Measurements from ENCODE around the gene KIF6. TPM values are rescaled to one million over a fixed set of nuclear protein-coding genes. Genes with fewer than 3 reads are reported as not detected.
A peak's percentile ranks its signal among the peaks of the same experiment; 100 is the strongest.

The KIF6 gene
- polyA plus RNA-seq, 4 donors, result 0.18 to 1.2 TPM; not detected in 2

DNA sequence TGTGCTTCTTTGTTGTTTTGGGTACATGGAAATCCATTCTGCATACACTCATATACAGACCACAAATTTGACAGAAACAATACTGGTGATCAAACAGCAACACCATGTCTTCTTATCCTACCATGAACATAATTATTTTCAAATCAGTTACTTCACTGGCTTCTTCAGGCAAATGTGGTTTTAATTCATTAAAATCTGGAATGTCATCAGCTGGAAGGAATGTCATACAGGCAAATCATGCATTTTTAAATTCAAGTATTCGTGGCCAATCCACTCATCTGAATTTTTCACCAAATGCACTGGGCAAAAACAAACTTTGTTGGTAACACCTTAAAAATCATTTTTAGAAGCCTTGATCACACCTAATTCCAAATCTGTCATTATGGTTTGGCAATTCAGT lies 59.3 kb downstream of the KIF6 start:
- Histone ChIP-seq H3K4me1 (ENCODE audit: control insufficient read depth in 3 of 3, insufficient read depth in 2 of 3, low read depth in 1 of 3, low read length in 2 of 3) (no peaks in the 10 kb centered on the region), H3K27me3 (ENCODE audit: control insufficient read depth in 3 of 3, insufficient read depth in 3 of 3, low read length in 3 of 3) (no peaks in the 10 kb centered on the region), H3K36me3 (ENCODE audit: control insufficient read depth in 3 of 3, insufficient read depth in 2 of 3, low read depth in 1 of 3, low read length in 3 of 3) (no peaks in the 10 kb centered on the region), H3K27ac (ENCODE audit: low read depth in 1 of 3, low read length in 2 of 3) (no peak overlapping the region), H3K9me3 (ENCODE audit: control insufficient read depth in 2 of 2, insufficient read depth in 1 of 2, low read depth in 1 of 2, low read length in 1 of 2) (no peaks in the 10 kb centered on the region), H3K4me3 (ENCODE audit: low read depth in 1 of 3, low read length in 3 of 3) (no peak overlapping the region)
- no peak for DNase-seq
- FAIRE-seq, result no peak
- 59 to 81% (median 63%) methylated on average over 1 of the region's 1 CpG for WGBS, 3 donors

DNA sequence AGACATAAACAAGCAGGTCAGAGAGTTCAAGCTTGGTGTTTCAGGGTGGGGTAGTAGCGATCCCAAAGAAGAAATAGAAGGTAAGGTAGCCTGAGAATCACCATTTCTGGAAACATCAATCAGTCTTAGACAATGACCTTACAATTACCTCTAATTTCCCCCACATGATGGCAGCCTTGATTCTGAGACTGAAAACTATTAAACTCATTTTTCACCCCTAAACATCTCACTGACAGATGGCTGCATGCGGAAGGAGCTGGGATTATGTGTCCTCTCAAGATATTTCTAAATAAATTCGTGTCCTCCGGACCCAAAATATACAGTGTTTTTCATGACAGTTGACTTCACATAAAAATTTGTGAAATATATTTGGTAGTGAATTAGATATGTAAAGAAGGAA lies 61.0 kb downstream of the KIF6 start:
- Histone ChIP-seq H3K27ac (ENCODE audit: low read depth in 1 of 3, low read length in 2 of 3) (no peak overlapping the region), H3K9me3 (ENCODE audit: control insufficient read depth in 2 of 2, insufficient read depth in 1 of 2, low read depth in 1 of 2, low read length in 1 of 2) (no peaks in the 10 kb centered on the region), H3K4me3 (ENCODE audit: low read depth in 1 of 3, low read length in 3 of 3) (no peak overlapping the region), H3K4me1 (ENCODE audit: control insufficient read depth in 3 of 3, insufficient read depth in 2 of 3, low read depth in 1 of 3, low read length in 2 of 3) (no peaks in the 10 kb centered on the region), H3K36me3 (ENCODE audit: control insufficient read depth in 3 of 3, insufficient read depth in 2 of 3, low read depth in 1 of 3, low read length in 3 of 3) (no peaks in the 10 kb centered on the region), H3K27me3 (ENCODE audit: control insufficient read depth in 3 of 3, insufficient read depth in 3 of 3, low read length in 3 of 3) (no peaks in the 10 kb centered on the region)
- FAIRE-seq, result no peak
- 55 to 83% (median 74%) methylated on average over 4 of the region's 4 CpGs for WGBS, 3 donors
- DNase-seq, result no peak

DNA sequence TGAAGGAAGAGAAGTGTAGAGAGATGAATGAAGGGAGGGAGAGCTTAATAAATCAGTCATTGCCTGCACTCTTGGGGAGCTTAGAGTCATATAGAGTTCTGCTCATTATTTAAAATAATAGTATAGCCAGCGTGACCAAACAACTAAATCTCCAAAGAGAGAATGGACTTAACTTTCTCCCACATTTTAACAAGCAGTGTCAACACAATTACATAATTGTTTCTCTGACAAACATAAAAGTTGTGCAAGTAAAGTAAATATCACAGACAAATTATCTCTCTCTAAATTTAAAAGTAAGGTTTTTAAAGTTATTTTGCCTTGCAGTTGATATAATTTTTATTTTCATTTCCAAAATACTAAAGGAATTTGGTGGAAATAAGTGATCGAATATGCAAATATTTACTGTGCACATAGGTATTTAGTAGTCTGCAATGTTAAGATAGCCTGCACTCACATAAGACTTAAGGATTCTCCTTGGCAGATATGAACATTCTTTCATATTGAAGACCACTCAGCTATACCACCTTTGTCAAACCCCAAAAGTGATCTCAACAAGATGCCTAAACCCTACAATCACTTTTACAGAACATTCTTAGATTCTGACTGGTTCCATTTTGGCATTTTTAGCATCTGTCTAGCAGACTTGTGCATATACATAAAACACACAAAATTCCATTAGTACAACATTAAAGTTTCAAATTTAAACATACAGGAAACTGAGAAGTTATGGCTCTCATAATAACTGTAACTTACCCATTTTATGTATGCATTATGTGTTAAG lies 67.7 kb downstream of the KIF6 start:
- Histone ChIP-seq H3K9me3 (ENCODE audit: control insufficient read depth in 2 of 2, insufficient read depth in 1 of 2, low read depth in 1 of 2, low read length in 1 of 2) (no peaks in the 10 kb centered on the region), H3K27ac (ENCODE audit: low read depth in 1 of 3, low read length in 2 of 3) (no peak overlapping the region), H3K36me3 (ENCODE audit: control insufficient read depth in 3 of 3, insufficient read depth in 2 of 3, low read depth in 1 of 3, low read length in 3 of 3) (no peaks in the 10 kb centered on the region), H3K27me3 (ENCODE audit: control insufficient read depth in 3 of 3, insufficient read depth in 3 of 3, low read length in 3 of 3) (no peaks in the 10 kb centered on the region), H3K4me1 (ENCODE audit: control insufficient read depth in 3 of 3, insufficient read depth in 2 of 3, low read depth in 1 of 3, low read length in 2 of 3) (no peaks in the 10 kb centered on the region), H3K4me3 (ENCODE audit: low read depth in 1 of 3, low read length in 3 of 3) (no peak overlapping the region)
- no peak for FAIRE-seq
- DNase-seq, result no peak
- WGBS, 3 donors, result 81 to 89% (median 83%) methylated on average over 2 of the region's 2 CpGs

DNA sequence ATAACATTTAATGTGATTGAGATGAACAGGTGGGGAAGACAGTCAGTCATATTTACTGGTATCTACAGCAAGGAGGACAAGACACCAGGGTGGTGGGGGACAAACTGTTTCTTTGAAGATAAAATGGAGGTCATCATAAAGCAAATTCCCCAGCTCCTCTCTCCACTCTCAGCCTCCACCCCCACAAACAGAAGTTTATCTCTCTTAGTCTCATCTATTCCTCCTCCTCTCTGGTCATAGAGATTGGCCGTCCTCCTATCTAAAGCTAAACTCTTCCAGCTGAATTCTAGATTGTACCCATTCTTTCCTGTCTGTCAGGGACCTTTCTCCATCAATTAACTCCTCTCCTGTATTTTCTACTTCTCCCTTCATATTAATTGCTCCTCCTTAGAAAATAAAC lies 71.1 kb downstream of the KIF6 start:
- WGBS, 3 donors, result 78 to 87% (median 80%) methylated on average over 1 of the region's 1 CpG
- Histone ChIP-seq H3K27ac (ENCODE audit: low read depth in 1 of 3, low read length in 2 of 3) (no peak overlapping the region), H3K36me3 (ENCODE audit: control insufficient read depth in 3 of 3, insufficient read depth in 2 of 3, low read depth in 1 of 3, low read length in 3 of 3) (no peaks in the 10 kb centered on the region), H3K27me3 (ENCODE audit: control insufficient read depth in 3 of 3, insufficient read depth in 3 of 3, low read length in 3 of 3) (no peaks in the 10 kb centered on the region), H3K4me1 (ENCODE audit: control insufficient read depth in 3 of 3, insufficient read depth in 2 of 3, low read depth in 1 of 3, low read length in 2 of 3) (no peaks in the 10 kb centered on the region), H3K9me3 (ENCODE audit: control insufficient read depth in 2 of 2, insufficient read depth in 1 of 2, low read depth in 1 of 2, low read length in 1 of 2) (no peaks in the 10 kb centered on the region), H3K4me3 (ENCODE audit: low read depth in 1 of 3, low read length in 3 of 3) (no peak overlapping the region)
- no peak for FAIRE-seq
- DNase-seq, result no peak

DNA sequence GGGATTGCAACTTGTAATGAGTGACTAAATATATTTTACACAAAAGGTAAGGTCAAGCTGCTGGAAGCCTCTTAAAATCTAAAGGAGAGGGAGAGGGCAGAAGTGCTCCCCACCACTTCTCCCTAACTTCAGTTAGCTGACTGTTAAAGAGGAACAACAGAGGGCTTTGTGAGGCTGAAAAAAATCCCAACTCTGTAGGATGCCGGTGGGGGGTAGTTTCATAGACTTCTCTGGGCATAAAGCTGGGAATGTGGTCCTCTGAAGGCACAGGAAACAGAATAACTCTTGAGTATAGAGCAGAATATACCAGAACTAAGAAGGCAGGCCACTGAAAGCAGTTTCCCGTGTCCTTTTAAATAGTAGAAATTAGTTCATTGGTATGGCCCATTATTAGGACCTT lies 71.6 kb downstream of the KIF6 start:
- WGBS, 3 donors, result 48 to 59% (median 55%) methylated on average over 2 of the region's 2 CpGs
- H3K4me3 ChIP-seq (ENCODE audit: low read depth in 1 of 3, low read length in 3 of 3), result no peak overlapping the region
- H3K36me3 ChIP-seq (ENCODE audit: control insufficient read depth in 3 of 3, insufficient read depth in 2 of 3, low read depth in 1 of 3, low read length in 3 of 3), result no peaks in the 10 kb centered on the region
- no peaks in the 10 kb centered on the region for H3K4me1 ChIP-seq (ENCODE audit: control insufficient read depth in 3 of 3, insufficient read depth in 2 of 3, low read depth in 1 of 3, low read length in 2 of 3)
- DNase-seq (no peak), FAIRE-seq (no peak)
- H3K27me3 ChIP-seq (ENCODE audit: control insufficient read depth in 3 of 3, insufficient read depth in 3 of 3, low read length in 3 of 3), result no peaks in the 10 kb centered on the region
- H3K27ac ChIP-seq (ENCODE audit: low read depth in 1 of 3, low read length in 2 of 3), result no peak overlapping the region
- H3K9me3 ChIP-seq (ENCODE audit: control insufficient read depth in 2 of 2, insufficient read depth in 1 of 2, low read depth in 1 of 2, low read length in 1 of 2), result no peaks in the 10 kb centered on the region

DNA sequence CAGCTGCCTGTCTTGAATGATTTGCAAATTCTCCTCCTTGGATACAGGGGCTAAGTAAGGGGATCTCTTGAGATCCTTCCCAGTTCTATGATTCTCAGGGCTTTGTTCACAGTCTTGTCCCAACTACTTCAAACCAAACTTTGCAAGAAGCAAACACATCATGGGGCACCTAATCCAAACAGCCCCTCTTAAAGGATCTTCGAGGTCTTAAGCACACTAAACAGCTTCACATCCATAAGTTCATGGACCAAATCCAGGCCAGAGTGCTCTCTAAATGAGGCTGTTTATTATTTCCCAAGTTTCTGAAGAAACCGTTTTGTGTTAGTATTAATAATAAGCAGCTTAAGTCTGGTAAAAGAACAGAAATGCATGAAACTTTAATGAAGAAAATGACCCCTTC lies 75.2 kb downstream of the KIF6 start:
- peak in 1 of 2 donors; percentile 8 for DNase-seq

DNA sequence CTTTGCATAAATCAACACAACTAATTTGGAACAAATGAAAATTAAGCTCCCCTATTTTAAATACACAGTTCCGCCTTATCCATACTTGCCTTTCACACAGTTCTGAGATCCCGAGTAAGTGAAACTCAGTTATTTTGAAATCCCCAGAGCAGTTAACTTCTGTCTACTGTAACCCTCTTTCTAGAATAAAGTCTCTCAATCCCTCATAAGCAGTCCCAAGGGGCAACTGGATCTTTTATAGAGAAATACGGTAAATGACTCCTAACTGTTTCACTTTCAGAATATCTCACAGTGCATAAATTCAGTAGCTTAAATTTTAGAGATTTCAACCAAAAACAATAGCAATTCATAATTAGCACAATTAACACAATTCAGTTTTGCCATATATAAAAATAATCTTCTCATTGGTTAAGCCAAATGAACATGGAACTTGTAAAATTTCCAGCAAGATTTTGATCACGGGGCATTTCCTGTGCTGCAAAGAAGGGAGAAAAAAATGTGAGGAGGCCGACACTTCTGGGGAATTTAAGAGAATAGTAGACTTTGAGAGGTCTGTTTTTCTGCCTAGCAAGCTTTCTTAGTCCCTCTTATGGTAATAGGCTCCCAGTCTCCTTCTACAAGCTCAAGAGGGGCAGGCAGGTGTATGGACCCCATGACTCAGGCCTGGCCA lies 78.3 kb downstream of the KIF6 start:
- 69 to 86% (median 80%) methylated on average over 5 of the region's 5 CpGs for WGBS, 3 donors
- Histone ChIP-seq H3K27ac (ENCODE audit: low read depth in 1 of 3, low read length in 2 of 3) (no peak overlapping the region), H3K4me1 (ENCODE audit: control insufficient read depth in 3 of 3, insufficient read depth in 2 of 3, low read depth in 1 of 3, low read length in 2 of 3) (no peaks in the 10 kb centered on the region), H3K36me3 (ENCODE audit: control insufficient read depth in 3 of 3, insufficient read depth in 2 of 3, low read depth in 1 of 3, low read length in 3 of 3) (no peaks in the 10 kb centered on the region), H3K4me3 (ENCODE audit: low read depth in 1 of 3, low read length in 3 of 3) (no peak overlapping the region), H3K9me3 (ENCODE audit: control insufficient read depth in 2 of 2, insufficient read depth in 1 of 2, low read depth in 1 of 2, low read length in 1 of 2) (no peaks in the 10 kb centered on the region), H3K27me3 (ENCODE audit: control insufficient read depth in 3 of 3, insufficient read depth in 3 of 3, low read length in 3 of 3) (no peaks in the 10 kb centered on the region)
- FAIRE-seq (no peak), DNase-seq (no peak)

More for the DNA sequence above, 75.2 kb downstream of the KIF6 start:
- Histone ChIP-seq H3K4me1 (ENCODE audit: control insufficient read depth in 3 of 3, insufficient read depth in 2 of 3, low read depth in 1 of 3, low read length in 2 of 3) (no peaks in the 10 kb centered on the region), H3K27ac (ENCODE audit: low read depth in 1 of 3, low read length in 2 of 3) (no peak overlapping the region), H3K36me3 (ENCODE audit: control insufficient read depth in 3 of 3, insufficient read depth in 2 of 3, low read depth in 1 of 3, low read length in 3 of 3) (no peaks in the 10 kb centered on the region), H3K9me3 (ENCODE audit: control insufficient read depth in 2 of 2, insufficient read depth in 1 of 2, low read depth in 1 of 2, low read length in 1 of 2) (no peaks in the 10 kb centered on the region), H3K27me3 (ENCODE audit: control insufficient read depth in 3 of 3, insufficient read depth in 3 of 3, low read length in 3 of 3) (no peaks in the 10 kb centered on the region), H3K4me3 (ENCODE audit: low read depth in 1 of 3, low read length in 3 of 3) (no peak overlapping the region)
- 33 to 52% (median 42%) methylated on average over 2 of the region's 2 CpGs for WGBS, 3 donors
- no peak for FAIRE-seq

DNA sequence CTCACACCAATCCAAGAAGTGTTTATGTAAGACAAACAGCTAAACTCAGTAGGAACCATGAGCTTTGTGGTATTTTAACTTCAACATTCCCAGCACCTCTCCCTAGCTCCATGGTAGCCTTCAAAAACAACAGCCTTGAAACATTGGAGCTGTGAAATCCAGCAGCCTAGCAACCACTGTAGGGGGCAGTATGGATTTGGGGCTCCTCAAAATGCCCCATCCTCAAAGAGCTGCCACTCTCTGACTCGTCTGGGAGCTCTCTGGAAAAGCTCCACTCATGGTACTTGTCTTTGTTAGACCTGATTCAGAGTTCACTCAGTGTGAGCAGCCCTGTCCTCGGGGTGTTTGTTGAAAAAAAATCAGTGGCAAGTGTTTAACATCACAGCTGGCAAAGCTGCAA lies 82.9 kb downstream of the KIF6 start:
- WGBS, 3 donors, result 13 to 46% (median 18%) methylated on average over 2 of the region's 2 CpGs
- Histone ChIP-seq H3K4me3 (ENCODE audit: low read depth in 1 of 3, low read length in 3 of 3) (no peak overlapping the region), H3K27me3 (ENCODE audit: control insufficient read depth in 3 of 3, insufficient read depth in 3 of 3, low read length in 3 of 3) (no peaks in the 10 kb centered on the region)

More for the DNA sequence above, 82.9 kb downstream of the KIF6 start:
- Histone ChIP-seq H3K27ac (ENCODE audit: low read depth in 1 of 3, low read length in 2 of 3) (no peak overlapping the region), H3K36me3 (ENCODE audit: control insufficient read depth in 3 of 3, insufficient read depth in 2 of 3, low read depth in 1 of 3, low read length in 3 of 3) (no peaks in the 10 kb centered on the region), H3K4me1 (ENCODE audit: control insufficient read depth in 3 of 3, insufficient read depth in 2 of 3, low read depth in 1 of 3, low read length in 2 of 3) (no peaks in the 10 kb centered on the region), H3K9me3 (ENCODE audit: control insufficient read depth in 2 of 2, insufficient read depth in 1 of 2, low read depth in 1 of 2, low read length in 1 of 2) (no peaks in the 10 kb centered on the region)
- DNase-seq (no peak), FAIRE-seq (no peak)

All from small intestine (tissue), 7 donors.